ENCODE results near the gene VPS26B.
"Not testable (repeated sequence)": the region's sequence is repeated elsewhere in the genome, so short reads cannot be mapped to it uniquely, and the experiment has no call there.

The VPS26B gene

GRCh38 chr11:134260983-134261382, 36.5 kb downstream of the VPS26B start:
- DNase-seq, result no peak

GRCh38 chr11:134261626-134262488, 37.4 kb downstream of the VPS26B start:
- no peak for DNase-seq

- DNase-seq, result no peak
Measured at GRCh38 chr11:134264966-134265764, 40.7 kb downstream of the VPS26B start.

GRCh38 chr11:134266440-134266839, 42.0 kb downstream of the VPS26B start:
- no peak for DNase-seq

GRCh38 chr11:134266841-134267251, 42.4 kb downstream of the VPS26B start:
- no peak for DNase-seq

- no peak for DNase-seq
Measured at GRCh38 chr11:134267461-134267860, 43.0 kb downstream of the VPS26B start.

GRCh38 chr11:134267966-134268365, 43.5 kb downstream of the VPS26B start:
- DNase-seq, result no peak

GRCh38 chr11:134270250-134270714, 45.8 kb downstream of the VPS26B start:
- DNase-seq, result no peak

GRCh38 chr11:134271978-134272377, 47.5 kb downstream of the VPS26B start:
- DNase-seq, result no peak

GRCh38 chr11:134272381-134273316, 48.2 kb downstream of the VPS26B start:
- no peak for DNase-seq

- DNase-seq, result no peak
Measured at GRCh38 chr11:134273317-134273712, 48.8 kb downstream of the VPS26B start.

- DNase-seq, result no peak
Measured at GRCh38 chr11:134275188-134275533, 50.7 kb downstream of the VPS26B start.

- DNase-seq, result no peak
Measured at GRCh38 chr11:134275534-134276395, 51.3 kb downstream of the VPS26B start, which contains the start of gene GLB1L3. Gene GLB1L3, plus strand, starts transcription at chr11:134276379. Its CDS starts 362 bp downstream, at chr11:134276741.

- DNase-seq, result no peak
Measured at GRCh38 chr11:134276396-134277182, 52.1 kb downstream of the VPS26B start.

- no peak for DNase-seq
Measured at GRCh38 chr11:134277183-134278001, 52.9 kb downstream of the VPS26B start.

GRCh38 chr11:134278356-134278755, 53.9 kb downstream of the VPS26B start:
- no peak for DNase-seq

GRCh38 chr11:134281635-134282034, 57.2 kb downstream of the VPS26B start:
- DNase-seq, result not testable (repeated sequence)

GRCh38 chr11:134282121-134283045, 57.9 kb downstream of the VPS26B start:
- no peak for DNase-seq
